ENCODE measurements around the gene DLGAP1. TPM values are rescaled to one million over a fixed set of nuclear protein-coding genes. Genes with fewer than 3 reads are reported as not detected.

Gene DLGAP1
- total and polyA plus RNA-seq, 2 experiments from 2014 or later: 3.1 to 6.5 TPM

DNA sequence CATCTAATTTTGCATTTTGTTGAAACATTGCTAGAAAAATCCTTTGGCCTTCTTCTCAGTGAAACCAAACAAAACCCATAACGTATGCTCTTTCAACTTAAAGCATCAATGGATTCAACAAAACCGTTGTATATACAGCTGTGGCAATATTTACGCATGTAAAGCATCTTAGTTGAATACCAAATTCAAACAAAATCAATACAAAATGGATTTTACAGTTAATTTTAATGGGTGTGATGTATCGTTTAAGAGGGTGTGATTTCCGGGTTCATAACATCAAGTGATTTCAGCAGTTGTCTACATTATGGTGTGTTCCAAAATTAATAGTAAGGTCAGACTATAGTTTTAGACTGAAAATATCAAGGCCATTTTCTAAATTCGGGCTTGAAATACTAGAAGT is 806.9 kb downstream of the DLGAP1 start:
- Histone ChIP-seq H2AFZ (no peak overlapping the region), H3K27me3 (no peaks in the 10 kb centered on the region), H3K36me3 (replicated peaks; ENCODE audit: insufficient read depth, low read depth) (no peaks in the 10 kb centered on the region), H3K27ac (no peak overlapping the region), H3K4me2 (no peak overlapping the region), H3K9me3 (ENCODE audit: low read depth) (no peaks in the 10 kb centered on the region), H3K4me3 (no peak overlapping the region), H4K20me1 (ENCODE audit: insufficient read depth, poor library complexity, severe bottlenecking) (no peaks in the 10 kb centered on the region), H3K79me2 (no peaks in the 10 kb centered on the region), H3K4me1 (ENCODE audit: insufficient read depth) (peaks cover 6% of the 10 kb centered on the region), H3K9me2 (replicated peaks; ENCODE audit: insufficient read depth) (no peaks in the 10 kb centered on the region)
- DNase-seq (ENCODE audit: low spot score): no peak
- 61% methylated on average over 6 of the region's 6 CpGs for WGBS (ENCODE audit: low lambda C conversion rate, missing lambda C conversion rate)
- TF ChIP-seq EZH2phosphoT487 (IDR thresholded peaks at IDR 0.05; ENCODE audit: low read depth, severe bottlenecking, unreplicated experiment): no peak
- no peak for TF ChIP-seq EZH2 (IDR thresholded peaks at IDR 0.05; ENCODE audit: borderline replicate concordance)
- TF ChIP-seq, protein P1, sequence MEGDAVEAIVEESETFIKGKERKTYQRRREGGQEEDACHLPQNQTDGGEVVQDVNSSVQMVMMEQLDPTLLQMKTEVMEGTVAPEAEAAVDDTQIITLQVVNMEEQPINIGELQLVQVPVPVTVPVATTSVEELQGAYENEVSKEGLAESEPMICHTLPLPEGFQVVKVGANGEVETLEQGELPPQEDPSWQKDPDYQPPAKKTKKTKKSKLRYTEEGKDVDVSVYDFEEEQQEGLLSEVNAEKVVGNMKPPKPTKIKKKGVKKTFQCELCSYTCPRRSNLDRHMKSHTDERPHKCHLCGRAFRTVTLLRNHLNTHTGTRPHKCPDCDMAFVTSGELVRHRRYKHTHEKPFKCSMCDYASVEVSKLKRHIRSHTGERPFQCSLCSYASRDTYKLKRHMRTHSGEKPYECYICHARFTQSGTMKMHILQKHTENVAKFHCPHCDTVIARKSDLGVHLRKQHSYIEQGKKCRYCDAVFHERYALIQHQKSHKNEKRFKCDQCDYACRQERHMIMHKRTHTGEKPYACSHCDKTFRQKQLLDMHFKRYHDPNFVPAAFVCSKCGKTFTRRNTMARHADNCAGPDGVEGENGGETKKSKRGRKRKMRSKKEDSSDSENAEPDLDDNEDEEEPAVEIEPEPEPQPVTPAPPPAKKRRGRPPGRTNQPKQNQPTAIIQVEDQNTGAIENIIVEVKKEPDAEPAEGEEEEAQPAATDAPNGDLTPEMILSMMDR (IDR thresholded peaks at IDR 0.05; ENCODE audit: poor library complexity): no peak

DNA sequence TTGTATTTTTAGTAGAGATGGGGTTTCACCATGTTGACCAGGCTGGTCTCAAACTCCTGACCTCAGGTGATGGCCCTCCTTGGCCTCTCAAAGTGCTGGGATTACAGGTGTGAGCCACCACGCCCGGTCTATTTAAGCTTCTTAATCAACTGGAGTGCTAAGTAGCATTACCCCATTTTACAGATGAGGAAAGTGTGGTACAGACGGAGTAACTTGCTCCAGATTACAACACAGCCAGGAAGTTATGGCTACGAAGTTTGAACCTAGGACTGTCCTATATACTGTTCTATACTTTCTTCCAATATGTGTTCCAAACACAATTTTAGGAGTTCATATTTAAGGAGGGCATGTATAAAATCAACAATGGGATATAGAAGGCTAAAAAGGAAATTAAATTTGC is 807.5 kb downstream of the DLGAP1 start:
- no peaks in the 10 kb centered on the region for H4K20me1 ChIP-seq (ENCODE audit: insufficient read depth, poor library complexity, severe bottlenecking)
- no peaks in the 10 kb centered on the region for H3K79me2 ChIP-seq
- H3K9me3 ChIP-seq (ENCODE audit: low read depth): no peaks in the 10 kb centered on the region
- H3K27ac ChIP-seq: no peak overlapping the region
- TF ChIP-seq, protein P1 (IDR thresholded peaks at IDR 0.05; ENCODE audit: poor library complexity): no peak
- no peak for TF ChIP-seq EZH2phosphoT487 (IDR thresholded peaks at IDR 0.05; ENCODE audit: low read depth, severe bottlenecking, unreplicated experiment)
- no peak for TF ChIP-seq EZH2 (IDR thresholded peaks at IDR 0.05; ENCODE audit: borderline replicate concordance)
- H3K27me3 ChIP-seq: no peaks in the 10 kb centered on the region
- H3K4me1 ChIP-seq (ENCODE audit: insufficient read depth): peaks cover 4% of the 10 kb centered on the region
- WGBS (ENCODE audit: low lambda C conversion rate, missing lambda C conversion rate): 88% methylated on average over 4 of the region's 4 CpGs
- H3K9me2 ChIP-seq (replicated peaks; ENCODE audit: insufficient read depth): no peaks in the 10 kb centered on the region
- no peaks in the 10 kb centered on the region for H3K36me3 ChIP-seq (replicated peaks; ENCODE audit: insufficient read depth, low read depth)
- no peak overlapping the region for H3K4me3 ChIP-seq
- H3K4me2 ChIP-seq: no peak overlapping the region
- no peak overlapping the region for H2AFZ ChIP-seq
- DNase-seq (ENCODE audit: low spot score): no peak

DNA sequence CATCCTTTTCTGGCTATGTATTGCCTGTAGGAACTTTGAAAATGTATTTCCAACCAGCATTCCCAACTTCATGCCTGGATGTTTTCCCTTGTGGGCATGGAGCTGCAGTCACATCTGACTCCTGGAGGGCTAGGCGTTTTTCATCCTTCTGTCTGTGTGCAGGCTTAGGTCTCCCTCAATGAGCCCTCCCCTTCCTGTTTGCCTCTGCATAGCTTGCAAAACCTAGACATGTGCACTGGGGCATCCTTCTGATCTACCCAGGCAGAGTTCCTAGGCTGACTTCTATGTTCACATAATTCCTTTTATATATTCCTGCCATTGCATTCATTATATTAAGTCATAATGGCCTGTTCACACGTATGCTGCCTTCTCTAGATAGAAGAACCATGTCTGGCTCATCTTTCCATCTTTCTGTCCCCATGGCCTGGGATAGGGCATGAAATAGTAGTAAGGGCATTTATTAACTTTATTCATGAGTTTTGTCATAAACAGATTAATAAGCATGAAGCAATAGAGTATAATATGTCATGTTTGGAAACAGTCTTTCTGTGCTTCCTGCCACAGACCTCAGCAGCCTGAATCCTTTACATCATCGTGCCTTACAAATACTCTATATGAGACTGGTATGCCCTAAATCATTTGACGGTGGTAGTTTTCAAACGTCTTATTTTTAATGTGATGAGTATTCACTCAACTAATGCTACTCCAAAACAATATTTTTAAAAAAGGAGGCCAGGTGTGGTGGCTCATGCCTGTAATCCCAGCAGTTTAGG is 809.5 kb downstream of the DLGAP1 start:
- no peak for DNase-seq (ENCODE audit: low spot score)
- no peaks in the 10 kb centered on the region for H3K36me3 ChIP-seq (replicated peaks; ENCODE audit: insufficient read depth, low read depth)
- no peaks in the 10 kb centered on the region for H4K20me1 ChIP-seq (ENCODE audit: insufficient read depth, poor library complexity, severe bottlenecking)
- H2AFZ ChIP-seq: no peak overlapping the region
- no peaks in the 10 kb centered on the region for H3K27me3 ChIP-seq
- WGBS (ENCODE audit: low lambda C conversion rate, missing lambda C conversion rate): 91% methylated on average over 5 of the region's 5 CpGs
- H3K4me1 ChIP-seq (ENCODE audit: insufficient read depth): no peaks in the 10 kb centered on the region
- no peak overlapping the region for H3K27ac ChIP-seq
- TF ChIP-seq EZH2phosphoT487 (IDR thresholded peaks at IDR 0.05; ENCODE audit: low read depth, severe bottlenecking, unreplicated experiment): no peak
- TF ChIP-seq, protein P1 (IDR thresholded peaks at IDR 0.05; ENCODE audit: poor library complexity): no peak
- no peak for TF ChIP-seq EZH2 (IDR thresholded peaks at IDR 0.05; ENCODE audit: borderline replicate concordance)
- H3K4me2 ChIP-seq: no peak overlapping the region
- no peaks in the 10 kb centered on the region for H3K9me3 ChIP-seq (ENCODE audit: low read depth)
- H3K4me3 ChIP-seq: no peak overlapping the region
- no peaks in the 10 kb centered on the region for H3K79me2 ChIP-seq
- no peaks in the 10 kb centered on the region for H3K9me2 ChIP-seq (replicated peaks; ENCODE audit: insufficient read depth)
